CD4-positive, alpha-beta T cell (primary cell): Measurements from ENCODE around the gene TNIK. TPM values are rescaled to one million over a fixed set of nuclear protein-coding genes. Genes with fewer than 3 reads are reported as not detected.
A peak's percentile ranks its signal among the peaks of the same experiment; 100 is the strongest.
"Not testable (repeated sequence)": the region's sequence is repeated elsewhere in the genome, so short reads cannot be mapped to it uniquely, and the experiment has no call there.

Experiments
- ATAC-seq: fragments of 200-7000 bp; cut with Tn5 transposase; one replicate; pipeline ENCODE4 v1.10.0; 2022; ENCODE audit warnings: mild to moderate bottlenecking; ENCODE audit not compliant: poor library complexity
- CTCF ChIA-PET: fragments of 350-600 bp; sonication (Branson Sonifier 250); formaldehyde crosslinking; loops from one replicate; lab custom pipeline; 2021; ENCODE audit warnings: antibody characterized with exemption, inconsistent platforms; lab: Charles Lee
- POLR2A ChIA-PET: fragments of 350-600 bp; sonication (Branson Sonifier 250); formaldehyde crosslinking; loops from one replicate; lab custom pipeline; 2021; ENCODE audit warnings: antibody characterized with exemption, inconsistent platforms; lab: Charles Lee
- DNase-seq, 14 experiments: peaks; one replicate each; pipeline ENCODE4 v3.0.0-alpha.2; 2013 to 2020; ENCODE audit warnings: mixed read lengths in 2 of 14
- H3K27ac ChIP-seq, 2 donors: one replicate each; pipeline versions ENCODE4 v1.5.1 to v1.7.0; 2013; ENCODE audit warnings: low read length in 2 of 2, low read depth in 1 of 2, mild to moderate bottlenecking in 1 of 2
- H3K27me3 ChIP-seq, 2 experiments: 1 replicate in 1 of 2; 2 replicates in 1 of 2; pipeline versions ENCODE4 v1.6.1 to v1.7.0; 2013; ENCODE audit warnings: low read length in 2 of 2, control low read depth in 1 of 2, mild to moderate bottlenecking in 1 of 2, moderate library complexity in 1 of 2; ENCODE audit not compliant: insufficient read depth in 2 of 2, control insufficient read depth in 1 of 2
- H3K36me3 ChIP-seq: one replicate; pipeline ENCODE4 v1.6.1; 2013; ENCODE audit warnings: low read length, control low read depth; ENCODE audit not compliant: insufficient read depth
- H3K4me1 ChIP-seq: one replicate; pipeline ENCODE4 v1.6.1; 2013; ENCODE audit warnings: low read length, control low read depth; ENCODE audit not compliant: insufficient read depth
- H3K4me3 ChIP-seq: one replicate; pipeline ENCODE4 v1.5.1; 2013; ENCODE audit warnings: mild to moderate bottlenecking, low read length, moderate library complexity
- H3K9me3 ChIP-seq, 2 experiments: 1 replicate in 1 of 2; 2 replicates in 1 of 2; pipeline versions ENCODE4 v1.6.1 to v1.7.0; 2013; ENCODE audit warnings: low read length in 2 of 2, mild to moderate bottlenecking in 2 of 2, control low read depth in 1 of 2, moderate library complexity in 1 of 2; ENCODE audit not compliant: control insufficient read depth in 1 of 2, insufficient read depth in 1 of 2
- H3K27ac Mint-ChIP-seq: one replicate; pipeline ENCODE4 v1.8.0; 2020; ENCODE audit warnings: mixed read lengths
- H3K27me3 Mint-ChIP-seq: one replicate; pipeline ENCODE4 v1.8.0; 2021; ENCODE audit warnings: mixed read lengths
- H3K36me3 Mint-ChIP-seq: one replicate; pipeline ENCODE4 v1.8.0; 2021; ENCODE audit warnings: low read depth, mixed read lengths
- H3K4me1 Mint-ChIP-seq: one replicate; pipeline ENCODE4 v1.8.0; 2021; ENCODE audit warnings: low read depth, mixed read lengths
- H3K4me3 Mint-ChIP-seq: one replicate; pipeline ENCODE4 v1.8.0; 2020; ENCODE audit warnings: mild to moderate bottlenecking, mixed read lengths
- H3K9me3 Mint-ChIP-seq: one replicate; pipeline ENCODE4 v1.8.0; 2020; ENCODE audit warnings: mixed read lengths
- CTCF ChIP-seq: fragments of 200-600 bp; IDR thresholded peaks from one replicate; pipeline ENCODE4 v1.8.0; 2022; ENCODE audit warnings: antibody characterized with exemption, mild to moderate bottlenecking
- intact Hi-C, 2 experiments: fragments of 100-400 bp; cut with DNase I in 1 of 2; cut with micrococcal nuclease in 1 of 2; formaldehyde crosslinking; loops; one replicate each; pipeline versions ENCODE4 v1.15.1 to v1.9.0; 2023 to 2025; cut with DNase I, micrococcal nuclease
- total RNA-seq, 174 experiments: library from RNA in 2 of 174; stranded (reverse) in 2 of 174; gene quantifications; one replicate each; pipeline ENCODE4 v1.2.3 and lab custom pipeline; 2021 to 2026

Gene TNIK
- total RNA-seq, 2 experiments from 2014 or later: 71.0 to 78.3 TPM

GRCh38 chr3:171453180-171453886 lies 6.9 kb downstream of the TNIK start:
- peaks cover 43% of the 10 kb centered on the region for H3K4me1 Mint-ChIP-seq
- DNase-seq (peak in 2 of 14 experiments; percentile 21 to 22), ATAC-seq (no peak)
- ChIA-PET POLR2A (no interaction called here), CTCF (no interaction called here)
- H3K36me3 ChIP-seq: no peaks in the 10 kb centered on the region
- no peaks in the 10 kb centered on the region for H3K27me3 Mint-ChIP-seq
- no peaks in the 10 kb centered on the region for H3K9me3 Mint-ChIP-seq
- H3K4me3 Mint-ChIP-seq: no peak overlapping the region
- H3K27me3 ChIP-seq: no peaks in the 10 kb centered on the region
- H3K9me3 ChIP-seq: no peaks in the 10 kb centered on the region
- H3K4me1 ChIP-seq: peaks cover 33% of the 10 kb centered on the region
- no peak overlapping the region for H3K27ac ChIP-seq
- no peak overlapping the region for H3K4me3 ChIP-seq
- no peak overlapping the region for H3K27ac Mint-ChIP-seq
- no peak for TF ChIP-seq CTCF
- H3K36me3 Mint-ChIP-seq: peaks cover 9% of the 10 kb centered on the region
- intact Hi-C loops: loop anchor here in 1 of 2 experiments (10.0 kb wide), 1 partner anchor 269 kb away; no protein-coding TSS in a partner anchor

GRCh38 chr3:171452328-171452727 lies 7.9 kb downstream of the TNIK start:
- Histone ChIP-seq H3K27ac (no peak overlapping the region), H3K4me3 (no peak overlapping the region), H3K36me3 (no peaks in the 10 kb centered on the region), H3K4me1 (peaks cover 29% of the 10 kb centered on the region), H3K27me3 (no peaks in the 10 kb centered on the region), H3K9me3 (no peaks in the 10 kb centered on the region)
- Mint-ChIP-seq H3K36me3 (no peaks in the 10 kb centered on the region), H3K27ac (no peak overlapping the region), H3K4me3 (no peak overlapping the region), H3K4me1 (peaks cover 46% of the 10 kb centered on the region), H3K27me3 (no peaks in the 10 kb centered on the region), H3K9me3 (no peaks in the 10 kb centered on the region)
- POLR2A ChIA-PET: no interaction called here
- no peak for DNase-seq
- TF ChIP-seq CTCF: no peak
- ATAC-seq: no peak
- CTCF ChIA-PET: no interaction called here
- intact Hi-C loops: loop anchor here in 1 of 2 experiments (10.0 kb wide), 1 partner anchor 268 kb away; no protein-coding TSS in a partner anchor

GRCh38 chr3:171451915-171452314 lies 8.3 kb downstream of the TNIK start:
- H3K4me1 ChIP-seq: peaks cover 28% of the 10 kb centered on the region
- no peaks in the 10 kb centered on the region for H3K9me3 Mint-ChIP-seq
- no peaks in the 10 kb centered on the region for H3K27me3 Mint-ChIP-seq
- no peak overlapping the region for H3K27ac ChIP-seq
- POLR2A ChIA-PET: no interaction called here
- intact Hi-C loops: loop anchor here in 1 of 2 experiments (10.0 kb wide), 1 partner anchor 267 kb away; no protein-coding TSS in a partner anchor
- no peak for ATAC-seq
- CTCF ChIA-PET: no interaction called here
- H3K4me3 ChIP-seq: no peak overlapping the region
- no peaks in the 10 kb centered on the region for H3K9me3 ChIP-seq
- no peak overlapping the region for H3K27ac Mint-ChIP-seq
- H3K27me3 ChIP-seq: no peaks in the 10 kb centered on the region
- H3K36me3 ChIP-seq: no peaks in the 10 kb centered on the region
- TF ChIP-seq CTCF: no peak
- no peaks in the 10 kb centered on the region for H3K36me3 Mint-ChIP-seq
- no peak overlapping the region for H3K4me3 Mint-ChIP-seq
- no peak for DNase-seq
- peaks cover 46% of the 10 kb centered on the region for H3K4me1 Mint-ChIP-seq

GRCh38 chr3:171447579-171447891 lies 12.7 kb downstream of the TNIK start:
- H3K9me3 Mint-ChIP-seq, H3K27me3 Mint-ChIP-seq, ATAC-seq, intact Hi-C loops, H3K27ac ChIP-seq, H3K9me3 ChIP-seq, H3K4me3 Mint-ChIP-seq, H3K36me3 ChIP-seq, H3K27me3 ChIP-seq, DNase-seq, H3K27ac Mint-ChIP-seq, CTCF ChIA-PET, H3K4me3 ChIP-seq: not testable (repeated sequence)
- POLR2A ChIA-PET: interaction anchor here (1.1 to 1.9 kb wide), 2 partner anchors 11 to 13 kb away, joined by 5 to 10 read pairs; partner anchors contain the start of gene TNIK
- peaks cover 21% of the 10 kb centered on the region for H3K4me1 ChIP-seq
- peaks cover 61% of the 10 kb centered on the region for H3K4me1 Mint-ChIP-seq
- H3K36me3 Mint-ChIP-seq: peaks cover 11% of the 10 kb centered on the region
